Measurements from ENCODE around the gene TMPRSS11A. TPM values are rescaled to one million over a fixed set of nuclear protein-coding genes. Genes with fewer than 3 reads are reported as not detected.

TMPRSS11A gene
- total and polyA plus RNA-seq, 2 of the 13 experiments (the other 11 are each of a cell fraction or from before 2014, with no cell fraction given), result not detected

GRCh38 chr4:68011684-68012083 lies 48.4 kb upstream of the TMPRSS11A start:
- POLR2A ChIA-PET, result no interaction called here
- intact Hi-C loops (cut with micrococcal nuclease; ENCODE audit: unreplicated experiment), result no loop called here
- no peak overlapping the region for H3K4me2 ChIP-seq (ENCODE audit: low read depth, low read length)
- no peaks in the 10 kb centered on the region for H3K4me1 ChIP-seq (ENCODE audit: insufficient read depth, low read length)
- H3K9ac ChIP-seq (ENCODE audit: insufficient read depth, low read depth, low read length), result no peak overlapping the region
- H3K4me3 ChIP-seq (replicated peaks in 1 of 3; ENCODE audit: insufficient read depth in 1 of 3, low read depth in 2 of 3, low read length in 3 of 3), result no peak overlapping the region
- no peak overlapping the region for H3K27ac ChIP-seq (ENCODE audit: extremely low read length, insufficient read depth, low read length)
- TF ChIP-seq ZNF18 (CRISPR knock-in tag; IDR thresholded peaks at IDR 0.05; ENCODE audit: insufficient replicate concordance) (no peak), ZNF235 (CRISPR knock-in tag; IDR thresholded peaks at IDR 0.05; ENCODE audit: borderline replicate concordance) (no peak), SRY (CRISPR knock-in tag; IDR thresholded peaks at IDR 0.05) (no peak), FOSL1 (CRISPR knock-in tag; IDR thresholded peaks at IDR 0.05; ENCODE audit: borderline replicate concordance) (no peak), ZFY (CRISPR knock-in tag; IDR thresholded peaks at IDR 0.05) (no peak), SP4 (CRISPR knock-in tag; IDR thresholded peaks at IDR 0.05) (no peak), SIX4 (CRISPR knock-in tag; IDR thresholded peaks at IDR 0.05) (no peak), RARA (CRISPR knock-in tag; IDR thresholded peaks at IDR 0.05) (no peak), BATF2 (CRISPR knock-in tag; IDR thresholded peaks at IDR 0.05) (no peak), JUND (CRISPR knock-in tag; IDR thresholded peaks at IDR 0.05) (no peak), STAT5B (CRISPR knock-in tag; IDR thresholded peaks at IDR 0.05) (no peak), ZNF143 (CRISPR knock-in tag; IDR thresholded peaks at IDR 0.05) (no peak), ZNF496 (CRISPR knock-in tag; IDR thresholded peaks at IDR 0.05; ENCODE audit: insufficient replicate concordance) (no peak)
- TF ChIP-seq, protein P1, sequence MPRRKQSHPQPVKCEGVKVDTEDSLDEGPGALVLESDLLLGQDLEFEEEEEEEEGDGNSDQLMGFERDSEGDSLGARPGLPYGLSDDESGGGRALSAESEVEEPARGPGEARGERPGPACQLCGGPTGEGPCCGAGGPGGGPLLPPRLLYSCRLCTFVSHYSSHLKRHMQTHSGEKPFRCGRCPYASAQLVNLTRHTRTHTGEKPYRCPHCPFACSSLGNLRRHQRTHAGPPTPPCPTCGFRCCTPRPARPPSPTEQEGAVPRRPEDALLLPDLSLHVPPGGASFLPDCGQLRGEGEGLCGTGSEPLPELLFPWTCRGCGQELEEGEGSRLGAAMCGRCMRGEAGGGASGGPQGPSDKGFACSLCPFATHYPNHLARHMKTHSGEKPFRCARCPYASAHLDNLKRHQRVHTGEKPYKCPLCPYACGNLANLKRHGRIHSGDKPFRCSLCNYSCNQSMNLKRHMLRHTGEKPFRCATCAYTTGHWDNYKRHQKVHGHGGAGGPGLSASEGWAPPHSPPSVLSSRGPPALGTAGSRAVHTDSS (CRISPR knock-in tag; conservative IDR thresholded peaks at IDR 0.05), result no peak
- TF ChIP-seq, protein P2, sequence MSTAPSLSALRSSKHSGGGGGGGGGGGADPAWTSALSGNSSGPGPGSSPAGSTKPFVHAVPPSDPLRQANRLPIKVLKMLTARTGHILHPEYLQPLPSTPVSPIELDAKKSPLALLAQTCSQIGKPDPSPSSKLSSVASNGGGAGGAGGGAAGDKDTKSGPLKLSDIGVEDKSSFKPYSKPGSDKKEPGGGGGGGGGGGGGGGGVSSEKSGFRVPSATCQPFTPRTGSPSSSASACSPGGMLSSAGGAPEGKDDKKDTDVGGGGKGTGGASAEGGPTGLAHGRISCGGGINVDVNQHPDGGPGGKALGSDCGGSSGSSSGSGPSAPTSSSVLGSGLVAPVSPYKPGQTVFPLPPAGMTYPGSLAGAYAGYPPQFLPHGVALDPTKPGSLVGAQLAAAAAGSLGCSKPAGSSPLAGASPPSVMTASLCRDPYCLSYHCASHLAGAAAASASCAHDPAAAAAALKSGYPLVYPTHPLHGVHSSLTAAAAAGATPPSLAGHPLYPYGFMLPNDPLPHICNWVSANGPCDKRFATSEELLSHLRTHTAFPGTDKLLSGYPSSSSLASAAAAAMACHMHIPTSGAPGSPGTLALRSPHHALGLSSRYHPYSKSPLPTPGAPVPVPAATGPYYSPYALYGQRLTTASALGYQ (CRISPR knock-in tag; IDR thresholded peaks at IDR 0.05), result no peak
- H3K27me3 ChIP-seq (ENCODE audit: control insufficient read depth in 1 of 2, insufficient read depth in 2 of 2, low read length in 2 of 2), result no peaks in the 10 kb centered on the region
- FAIRE-seq, result no peak
- DNase-seq (ENCODE audit: low spot score), result no peak
- CTCF ChIA-PET (ENCODE audit: low intra/inter-chr PET ratio, low total read pairs), result no interaction called here
- H4K20me1 ChIP-seq (ENCODE audit: insufficient read depth, low read length), result no peaks in the 10 kb centered on the region
- H3K79me2 ChIP-seq (ENCODE audit: insufficient read depth, low read length), result no peaks in the 10 kb centered on the region
- no peaks in the 10 kb centered on the region for H3K36me3 ChIP-seq (replicated peaks in 1 of 2; ENCODE audit: control insufficient read depth in 1 of 2, insufficient read depth in 2 of 2, low read length in 2 of 2)
- no TSS peak for BruUV-seq (replicated peaks)
- in situ Hi-C loops (cut with HindIII; ENCODE audit: extremely low pct_ligation_motif_present, low pct_unique_long_range_greater_than_20kb), result no loop called here
- no peaks in the 10 kb centered on the region for H3K9me3 ChIP-seq (ENCODE audit: low read length)
- no peak for ATAC-seq
- no peak overlapping the region for H2AFZ ChIP-seq (ENCODE audit: low read length)

Measured in HepG2 (cell line).